Stimulated activated memory B cell treated with anti-CD40 and anti-IgM and Interleukin-4, amounts not matched to agents 10 μg/mL and 1 μg/mL and 100 μg/mL, for 72 hours (primary cell): ENCODE measurements around the gene NFATC1.
A peak's percentile ranks its signal among the peaks of the same experiment; 100 is the strongest.
"Not testable (repeated sequence)": the region's sequence is repeated elsewhere in the genome, so short reads cannot be mapped to it uniquely, and the experiment has no call there.

Experiments used
- ATAC-seq: fragments of 150-1000 bp; cut with Tn5 transposase; 2 replicates; pipeline ENCODE4 v1.10.0; 2021
- H3K27ac Mint-ChIP-seq: one replicate; pipeline ENCODE4 v1.8.0; 2022; ENCODE audit warnings: mild to moderate bottlenecking, mixed read lengths
- H3K27me3 Mint-ChIP-seq: one replicate; pipeline ENCODE4 v1.8.0; 2022; ENCODE audit warnings: mixed read lengths
- H3K36me3 Mint-ChIP-seq: one replicate; pipeline ENCODE4 v1.8.0; 2022; ENCODE audit warnings: mixed read lengths
- H3K4me1 Mint-ChIP-seq: one replicate; pipeline ENCODE4 v1.8.0; 2022; ENCODE audit warnings: mixed read lengths
- H3K4me3 Mint-ChIP-seq: one replicate; pipeline ENCODE4 v1.8.0; 2022; ENCODE audit warnings: mild to moderate bottlenecking, moderate library complexity, mixed read lengths
- H3K9me3 Mint-ChIP-seq: one replicate; pipeline ENCODE4 v1.8.0; 2022; ENCODE audit warnings: mixed read lengths

The NFATC1 gene

GRCh38 chr18:79505465-79505864 lies 109.7 kb downstream of the NFATC1 start:
- Mint-ChIP-seq H3K4me3 (peak overlapping the region; percentile 24), H3K27ac (peak overlapping the region; percentile 94), H3K36me3 (peaks cover 50% of the 10 kb centered on the region), H3K4me1 (peaks cover 76% of the 10 kb centered on the region)
- not testable (repeated sequence) for H3K9me3 Mint-ChIP-seq, H3K27me3 Mint-ChIP-seq, ATAC-seq

- Mint-ChIP-seq H3K4me1 (peaks cover 76% of the 10 kb centered on the region), H3K4me3 (peak overlapping the region; percentile 47), H3K9me3 (peaks cover 3% of the 10 kb centered on the region), H3K27ac (peak overlapping the region; percentile 94), H3K36me3 (peaks cover 42% of the 10 kb centered on the region), H3K27me3 (no peaks in the 10 kb centered on the region)
- ATAC-seq, result peak; percentile 64
Observed at GRCh38 chr18:79506191-79507075, 110.7 kb downstream of the NFATC1 start.

- peaks cover 3% of the 10 kb centered on the region for H3K9me3 Mint-ChIP-seq
- H3K36me3 Mint-ChIP-seq, result peaks cover 47% of the 10 kb centered on the region
- H3K4me1 Mint-ChIP-seq, result peaks cover 76% of the 10 kb centered on the region
- no peaks in the 10 kb centered on the region for H3K27me3 Mint-ChIP-seq
- peak overlapping the region; percentile 47 for H3K4me3 Mint-ChIP-seq
- peak overlapping the region; percentile 94 for H3K27ac Mint-ChIP-seq
- peak; percentile 40 for ATAC-seq
Observed at GRCh38 chr18:79507076-79507545, 111.4 kb downstream of the NFATC1 start.

GRCh38 chr18:79507546-79508480 lies 112.1 kb downstream of the NFATC1 start:
- Mint-ChIP-seq H3K27ac (peak overlapping the region; percentile 94), H3K27me3 (no peaks in the 10 kb centered on the region), H3K4me1 (peaks cover 71% of the 10 kb centered on the region), H3K9me3 (peaks cover 3% of the 10 kb centered on the region), H3K36me3 (peaks cover 53% of the 10 kb centered on the region), H3K4me3 (peak overlapping the region; percentile 68)
- ATAC-seq, result no peak

DNA sequence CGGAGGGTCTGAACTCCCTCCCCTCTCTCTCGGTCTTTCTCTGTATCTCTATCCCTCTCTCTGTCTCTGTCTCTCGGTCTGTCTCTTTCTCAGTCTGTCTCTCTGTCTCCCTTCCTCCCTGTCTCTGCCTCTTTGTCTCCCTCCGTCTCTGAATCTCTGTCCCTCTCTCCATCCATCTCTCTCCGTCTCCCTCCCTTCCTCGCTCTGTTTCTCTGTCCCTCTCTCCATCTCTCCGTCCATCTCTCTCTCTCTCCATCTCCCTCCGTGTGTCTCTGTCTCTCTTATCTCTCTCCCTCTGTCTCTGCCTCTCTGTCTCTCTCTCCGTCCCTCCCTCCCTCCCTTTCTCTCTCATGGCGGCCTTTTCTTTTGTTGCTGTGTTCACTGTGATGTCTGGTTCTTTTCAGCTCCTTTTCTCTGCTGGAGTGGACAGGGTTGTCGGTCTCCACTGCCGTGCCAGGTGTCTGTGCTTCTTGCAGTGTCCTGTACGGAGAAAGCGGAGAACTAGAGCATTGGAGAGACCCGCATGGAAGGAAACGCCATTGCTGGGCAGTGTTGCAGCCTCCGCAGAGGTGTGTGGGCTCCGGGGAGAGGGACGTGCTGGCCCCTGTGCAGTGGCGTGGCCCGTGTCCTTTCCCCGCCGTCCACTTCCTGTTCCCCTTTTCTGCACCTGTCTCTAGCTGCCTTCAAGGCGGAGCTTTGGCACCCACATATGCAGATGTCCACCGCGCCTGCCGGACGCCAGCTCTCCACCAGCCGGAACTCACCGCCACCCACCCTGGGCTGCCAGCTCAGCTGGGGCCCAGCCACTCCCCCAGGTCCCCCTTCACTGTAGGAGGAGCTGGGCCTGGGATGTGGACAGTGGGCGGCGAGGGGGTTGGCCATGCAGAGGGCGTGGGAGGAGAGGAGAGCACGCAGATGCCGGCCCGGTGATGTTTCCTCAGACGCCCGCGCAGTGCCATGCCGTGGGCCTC lies 113.1 kb downstream of the NFATC1 start:
- Mint-ChIP-seq H3K4me1 (peaks cover 62% of the 10 kb centered on the region), H3K36me3 (peaks cover 61% of the 10 kb centered on the region), H3K4me3 (peak overlapping the region; percentile 68)

GRCh38 chr18:79509536-79509930 lies 113.8 kb downstream of the NFATC1 start:
- Mint-ChIP-seq H3K4me1 (peaks cover 56% of the 10 kb centered on the region), H3K27ac (peak overlapping the region; percentile 94), H3K36me3 (peaks cover 54% of the 10 kb centered on the region), H3K27me3 (no peaks in the 10 kb centered on the region), H3K4me3 (peak overlapping the region; percentile 68), H3K9me3 (peaks cover 3% of the 10 kb centered on the region)
- peak; percentile 2 for ATAC-seq

More for the DNA sequence above, 113.1 kb downstream of the NFATC1 start:
- peak overlapping the region; percentile 94 for H3K27ac Mint-ChIP-seq
- H3K27me3 Mint-ChIP-seq, result no peaks in the 10 kb centered on the region
- ATAC-seq, result peak; percentile 85
- H3K9me3 Mint-ChIP-seq, result peaks cover 3% of the 10 kb centered on the region

GRCh38 chr18:79510046-79510685 lies 114.4 kb downstream of the NFATC1 start:
- Mint-ChIP-seq H3K4me3 (no peak overlapping the region), H3K4me1 (peaks cover 52% of the 10 kb centered on the region), H3K36me3 (peaks cover 52% of the 10 kb centered on the region), H3K9me3 (peaks cover 3% of the 10 kb centered on the region), H3K27me3 (no peaks in the 10 kb centered on the region), H3K27ac (peak overlapping the region; percentile 94)
- ATAC-seq, result no peak

DNA sequence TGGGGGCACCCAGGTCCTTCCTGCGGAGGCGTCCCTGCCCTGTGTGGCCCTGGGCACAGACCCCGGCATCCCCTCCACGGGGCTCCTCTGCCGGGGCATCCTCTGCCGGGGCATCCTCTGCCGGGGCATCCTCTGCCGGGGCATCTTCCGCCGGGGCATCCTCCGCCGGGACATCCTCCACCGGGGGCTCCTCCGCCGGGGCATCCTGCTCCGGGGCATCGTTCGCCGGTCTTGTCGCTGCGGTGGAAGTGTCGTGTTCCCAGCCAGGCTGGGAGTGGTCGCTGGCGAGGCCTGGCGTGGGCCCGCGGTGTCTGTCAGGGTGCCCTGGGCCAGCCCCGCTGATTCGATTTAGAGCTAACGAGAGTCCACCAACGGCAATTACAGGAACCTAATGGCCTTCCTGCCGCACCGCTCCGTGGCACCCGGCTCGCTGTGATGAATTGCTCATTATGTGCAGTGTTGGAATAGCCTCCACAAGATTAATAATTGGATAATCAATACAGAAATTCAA lies 115.1 kb downstream of the NFATC1 start:
- Mint-ChIP-seq H3K36me3 (peaks cover 46% of the 10 kb centered on the region), H3K27ac (no peak overlapping the region), H3K4me1 (peaks cover 52% of the 10 kb centered on the region), H3K9me3 (no peaks in the 10 kb centered on the region), H3K27me3 (no peaks in the 10 kb centered on the region), H3K4me3 (no peak overlapping the region)
- no peak for ATAC-seq

- Mint-ChIP-seq H3K4me1 (peaks cover 50% of the 10 kb centered on the region), H3K36me3 (peaks cover 45% of the 10 kb centered on the region), H3K27me3 (no peaks in the 10 kb centered on the region), H3K4me3 (no peak overlapping the region), H3K27ac (peak overlapping the region; percentile 67), H3K9me3 (no peaks in the 10 kb centered on the region)
- ATAC-seq, result no peak
Observed at GRCh38 chr18:79511271-79511670, 115.5 kb downstream of the NFATC1 start.

- Mint-ChIP-seq H3K36me3 (peaks cover 45% of the 10 kb centered on the region), H3K4me1 (peaks cover 50% of the 10 kb centered on the region), H3K4me3 (no peak overlapping the region), H3K9me3 (no peaks in the 10 kb centered on the region), H3K27ac (peak overlapping the region; percentile 67), H3K27me3 (no peaks in the 10 kb centered on the region)
- ATAC-seq, result no peak
Observed at GRCh38 chr18:79511671-79512301, 116.1 kb downstream of the NFATC1 start.

GRCh38 chr18:79512461-79513380 lies 117.0 kb downstream of the NFATC1 start:
- H3K4me3 Mint-ChIP-seq, result no peak overlapping the region
- peaks cover 50% of the 10 kb centered on the region for H3K4me1 Mint-ChIP-seq
- peaks cover 51% of the 10 kb centered on the region for H3K36me3 Mint-ChIP-seq
- no peaks in the 10 kb centered on the region for H3K27me3 Mint-ChIP-seq
- no peak for ATAC-seq
- no peaks in the 10 kb centered on the region for H3K9me3 Mint-ChIP-seq
- H3K27ac Mint-ChIP-seq, result no peak overlapping the region

DNA sequence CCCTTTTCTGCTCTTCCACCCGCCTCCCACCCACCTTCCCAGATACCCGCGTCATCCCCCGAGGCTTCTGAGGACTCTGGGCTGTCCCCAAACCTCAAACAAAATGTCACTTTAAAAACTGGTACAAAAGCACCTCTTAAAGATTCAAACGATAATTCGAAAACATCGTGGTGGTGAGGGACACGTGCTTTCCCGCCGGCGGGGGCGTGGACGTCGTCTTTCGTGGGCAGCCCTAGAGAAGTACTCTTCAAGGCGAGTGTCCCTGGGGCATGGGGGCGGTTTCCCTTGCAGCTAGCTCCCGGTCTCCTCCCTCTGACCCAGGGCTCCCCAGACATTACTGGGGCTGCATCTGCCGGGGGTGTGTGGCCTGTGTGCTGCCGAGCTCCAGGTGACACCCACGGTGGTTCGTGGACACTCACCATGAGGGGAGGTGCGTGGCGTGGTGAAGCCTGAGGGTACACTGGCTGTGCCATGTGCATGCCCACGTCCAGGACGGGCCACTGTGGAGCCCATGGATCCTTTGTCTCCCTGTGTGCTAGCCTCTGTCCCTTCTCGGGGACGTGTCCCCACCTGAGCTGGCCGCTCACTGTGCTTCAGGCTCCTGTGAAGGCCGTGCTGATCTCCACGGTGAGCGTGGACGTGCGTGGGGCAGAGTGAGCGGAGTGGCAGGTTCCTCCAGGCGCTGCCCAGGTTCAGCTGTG lies 117.8 kb downstream of the NFATC1 start:
- H3K4me1 Mint-ChIP-seq, result peaks cover 49% of the 10 kb centered on the region
- no peak overlapping the region for H3K27ac Mint-ChIP-seq
- no peaks in the 10 kb centered on the region for H3K27me3 Mint-ChIP-seq
- H3K36me3 Mint-ChIP-seq, result peaks cover 54% of the 10 kb centered on the region
- no peak overlapping the region for H3K4me3 Mint-ChIP-seq
- ATAC-seq, result no peak
- no peaks in the 10 kb centered on the region for H3K9me3 Mint-ChIP-seq
